SK-N-MC (cell line): ENCODE data around the gene CHN1.

Experiments
- DNase-seq: peaks from one replicate; pipeline ENCODE4 v3.0.0-alpha.2; 2011; ENCODE audit warnings: low read depth, low spot score
- H3K27ac ChIP-seq: fragments of 200-600 bp; sonication (generic); 2 replicates; pipeline ENCODE4 v1.5.1; 2016; ENCODE audit warnings: mixed run types
- H3K36me3 ChIP-seq: fragments of 200-600 bp; sonication (generic); 2 replicates; pipeline ENCODE4 v1.6.1; 2017; ENCODE audit warnings: antibody characterized with exemption, low read length, mixed read lengths; ENCODE audit not compliant: insufficient read depth
- H3K4me3 ChIP-seq: fragments of 200-600 bp; sonication (generic); 2 replicates; pipeline ENCODE4 v1.5.1; 2016
- H3K9ac ChIP-seq: fragments of 200-600 bp; sonication (generic); 2 replicates; pipeline ENCODE4 v1.8.0; 2017; ENCODE audit warnings: mixed run types, mixed read lengths; ENCODE audit not compliant: insufficient read length
- H3K9me3 ChIP-seq: fragments of 200-600 bp; sonication (generic); 2 replicates; pipeline ENCODE4 v1.6.1; 2017; ENCODE audit warnings: low read depth, mild to moderate bottlenecking, antibody characterized with exemption, low read length, moderate library complexity, mixed read lengths
- EZH2 ChIP-seq: fragments of 200-600 bp; sonication (generic); IDR thresholded peaks from one replicate; pipeline ENCODE4 v1.6.1; 2017; ENCODE audit warnings: antibody characterized with exemption
- FOXP2 ChIP-seq: optimal IDR thresholded peaks from 2 replicates; pipeline ENCODE3; 2011; ENCODE audit warnings: mild to moderate bottlenecking, moderate library complexity; ENCODE audit not compliant: insufficient read depth; ENCODE audit errors: extremely low read length, control extremely low read depth
- POLR2AphosphoS5 ChIP-seq: IDR thresholded peaks from 2 replicates; pipeline ENCODE4 v1.6.1; 2012; ENCODE audit warnings: mild to moderate bottlenecking, low read depth, low read length, borderline replicate concordance

Gene CHN1

GRCh38 chr2:174901075-174901474 lies 104.1 kb downstream of the CHN1 start:
- Histone ChIP-seq H3K9ac (no peak overlapping the region), H3K27ac (no peak overlapping the region; the same call in 1 of the 2 replicates), H3K9me3 (no peaks in the 10 kb centered on the region), H3K4me3 (no peak overlapping the region), H3K36me3 (no peaks in the 10 kb centered on the region)
- DNase-seq: no peak
- TF ChIP-seq POLR2AphosphoS5: no peak
- no peak for TF ChIP-seq FOXP2
- no peak for TF ChIP-seq EZH2

GRCh38 chr2:174897286-174897685 lies 107.9 kb downstream of the CHN1 start:
- Histone ChIP-seq H3K9me3 (no peaks in the 10 kb centered on the region), H3K4me3 (no peak overlapping the region), H3K27ac (no peak overlapping the region), H3K36me3 (0 out of 2 replicates have a peak, but pooled peaks cover 4% of the 10 kb centered on the region), H3K9ac (no peak overlapping the region)
- TF ChIP-seq FOXP2 (no peak), EZH2 (no peak), POLR2AphosphoS5 (no peak)
- no peak for DNase-seq

GRCh38 chr2:174893018-174893417 lies 112.2 kb downstream of the CHN1 start:
- no peak overlapping the region for H3K27ac ChIP-seq
- no peaks in the 10 kb centered on the region for H3K9me3 ChIP-seq
- no peak for DNase-seq
- H3K4me3 ChIP-seq: no peak overlapping the region
- TF ChIP-seq POLR2AphosphoS5 (no peak), FOXP2 (no peak), EZH2 (no peak)
- no peak overlapping the region for H3K9ac ChIP-seq
- peaks cover 4% of the 10 kb centered on the region; the same call in 1 of the 2 replicates for H3K36me3 ChIP-seq

GRCh38 chr2:174892546-174892945 lies 112.6 kb downstream of the CHN1 start:
- TF ChIP-seq FOXP2 (no peak), EZH2 (no peak), POLR2AphosphoS5 (no peak)
- Histone ChIP-seq H3K36me3 (peaks cover 4% of the 10 kb centered on the region; the same call in 1 of the 2 replicates), H3K9ac (no peak overlapping the region), H3K4me3 (no peak overlapping the region), H3K27ac (no peak overlapping the region), H3K9me3 (no peaks in the 10 kb centered on the region)
- no peak for DNase-seq

- no peak for DNase-seq
- no peaks in the 10 kb centered on the region for H3K9me3 ChIP-seq
- peaks cover 2% of the 10 kb centered on the region; the same call in 1 of the 2 replicates for H3K36me3 ChIP-seq
- H3K4me3 ChIP-seq: no peak overlapping the region
- no peak overlapping the region for H3K9ac ChIP-seq
- no peak overlapping the region for H3K27ac ChIP-seq
- no peak for TF ChIP-seq EZH2
- TF ChIP-seq FOXP2: no peak
- TF ChIP-seq POLR2AphosphoS5: no peak
Measured at GRCh38 chr2:174888646-174889271, 116.4 kb downstream of the CHN1 start.

- no peak for DNase-seq
- H3K27ac ChIP-seq: no peak overlapping the region
- H3K9me3 ChIP-seq: no peaks in the 10 kb centered on the region
- TF ChIP-seq POLR2AphosphoS5 (no peak), FOXP2 (no peak), EZH2 (no peak)
- no peak overlapping the region for H3K9ac ChIP-seq
- no peak overlapping the region for H3K4me3 ChIP-seq
- H3K36me3 ChIP-seq: no peaks in the 10 kb centered on the region; the same call in 1 of the 2 replicates
Measured at GRCh38 chr2:174888146-174888545, 117.0 kb downstream of the CHN1 start.

- Histone ChIP-seq H3K4me3 (no peak overlapping the region), H3K9me3 (no peaks in the 10 kb centered on the region), H3K9ac (no peak overlapping the region), H3K27ac (no peak overlapping the region), H3K36me3 (no peaks in the 10 kb centered on the region)
- no peak for DNase-seq
- TF ChIP-seq FOXP2 (no peak), EZH2 (no peak), POLR2AphosphoS5 (no peak)
Measured at GRCh38 chr2:174882416-174882815, 122.8 kb downstream of the CHN1 start.

- Histone ChIP-seq H3K27ac (no peak overlapping the region), H3K4me3 (no peak overlapping the region), H3K9ac (no peak overlapping the region), H3K36me3 (no peaks in the 10 kb centered on the region), H3K9me3 (no peaks in the 10 kb centered on the region)
- TF ChIP-seq POLR2AphosphoS5: no peak
- no peak for TF ChIP-seq FOXP2
- no peak for TF ChIP-seq EZH2
- DNase-seq: no peak
Measured at GRCh38 chr2:174881678-174882077, 123.5 kb downstream of the CHN1 start.

- no peak overlapping the region for H3K27ac ChIP-seq
- no peak for DNase-seq
- H3K9ac ChIP-seq: no peak overlapping the region
- H3K4me3 ChIP-seq: peak overlapping the region; percentile 34
- no peak for TF ChIP-seq FOXP2
- TF ChIP-seq POLR2AphosphoS5: no peak
- TF ChIP-seq EZH2: no peak
- no peaks in the 10 kb centered on the region for H3K9me3 ChIP-seq
- H3K36me3 ChIP-seq: no peaks in the 10 kb centered on the region
Measured at GRCh38 chr2:174878537-174879147, 126.5 kb downstream of the CHN1 start.

GRCh38 chr2:174877751-174878150 lies 127.4 kb downstream of the CHN1 start:
- no peak overlapping the region for H3K4me3 ChIP-seq
- TF ChIP-seq POLR2AphosphoS5 (no peak), FOXP2 (no peak), EZH2 (no peak)
- H3K9me3 ChIP-seq: no peaks in the 10 kb centered on the region
- no peak for DNase-seq
- H3K9ac ChIP-seq: no peak overlapping the region
- H3K36me3 ChIP-seq: no peaks in the 10 kb centered on the region
- H3K27ac ChIP-seq: no peak overlapping the region
